Body of pancreas (tissue), 4 donors: Measurements from ENCODE around the gene CCDC34. TPM values are rescaled to one million over a fixed set of nuclear protein-coding genes. Genes with fewer than 3 reads are reported as not detected.
A peak's percentile ranks its signal among the peaks of the same experiment; 100 is the strongest.
"Not testable (repeated sequence)": the region's sequence is repeated elsewhere in the genome, so short reads cannot be mapped to it uniquely, and the experiment has no call there.

Experiments
- ATAC-seq: fragments of 150-250 bp; one replicate; pipeline ENCODE4 v1.9.1; 2016
- DNase-seq, 4 donors: peaks; one replicate each; pipeline ENCODE4 v3.0.0-alpha.2; 2019
- H3K27ac ChIP-seq, 4 donors: fragments of 200-600 bp; sonication (generic); 1 replicate in 3 of 4; 2 replicates in 1 of 4; pipeline versions ENCODE4 v1.5.1 to v1.6.1; 2016 to 2019; ENCODE audit warnings: mild to moderate bottlenecking in 1 of 4, mixed read lengths in 1 of 4, moderate library complexity in 1 of 4
- H3K27me3 ChIP-seq, 2 donors: fragments of 200-600 bp; sonication (generic); one replicate each; pipeline ENCODE4 v1.6.0; 2016; ENCODE audit warnings: mild to moderate bottlenecking in 1 of 2
- H3K36me3 ChIP-seq, 2 donors: fragments of 200-600 bp; sonication (generic); replicated peaks in 1 of 2; 2 replicates each; pipeline ENCODE4 v1.5.1; 2016; ENCODE audit warnings: low read depth in 2 of 2; ENCODE audit not compliant: insufficient read depth in 1 of 2
- H3K4me1 ChIP-seq: fragments of 200-600 bp; sonication (generic); one replicate; pipeline ENCODE4 v1.6.0; 2016
- H3K4me3 ChIP-seq, 2 donors: fragments of 200-600 bp; sonication (generic); 1 replicate in 1 of 2; 2 replicates in 1 of 2; pipeline ENCODE4 v1.5.1; 2016 to 2019
- H3K9me3 ChIP-seq, 3 donors: fragments of 200-600 bp; sonication (generic); 1 replicate in 2 of 3; 2 replicates in 1 of 3; pipeline ENCODE4 v1.5.1; 2016
- POLR2A ChIP-seq, 3 donors: fragments of 450-650 bp; IDR thresholded peaks; one replicate each; pipeline ENCODE4 v1.6.1; 2016; ENCODE audit warnings: antibody characterized with exemption in 3 of 3, mild to moderate bottlenecking in 2 of 3
- WGBS, 2 donors: methylation state at CpG; one replicate each; pipeline ENCODE4 v1.1.5; 2017; 5-methylcytosine and 5-hydroxymethylcytosine counted together
- intact Hi-C: fragments of 100-400 bp; cut with DNase I; formaldehyde crosslinking; loops from one replicate; pipeline ENCODE4 v1.15.1; 2023
- total RNA-seq, 2 donors: library from RNA; depleted of rRNA; stranded (reverse); fragments of >200 nt; gene quantifications; one replicate each; pipeline ENCODE4 v1.1.0, GENCODE V29; 2016
- TF ChIP-seq, protein P1 (sequence below), 7 experiments: fragments of 450-650 bp in 4 of 7; fragments of 200-600 bp in 3 of 7; sonication (generic) in 3 of 7; IDR thresholded peaks; one replicate each; pipeline ENCODE4 v1.5.1; 2016 to 2019; ENCODE audit warnings: antibody characterized with exemption in 7 of 7

The CCDC34 gene
- total RNA-seq, 2 donors from 2014 or later, result 3.6 to 5.9 TPM

GRCh38 chr11:27347359-27348339, 15.4 kb downstream of the CCDC34 start:
- Histone ChIP-seq H3K9me3 (no peaks in the 10 kb centered on the region), H3K4me3 (no peak overlapping the region), H3K36me3 (no peaks in the 10 kb centered on the region), H3K27ac (peak overlapping the region in 2 of 4 donors; percentile 41 to 52), H3K4me1 (peaks cover 32% of the 10 kb centered on the region), H3K27me3 (no peaks in the 10 kb centered on the region)
- intact Hi-C loops, result no loop called here
- no peak for DNase-seq
- 13 to 19% methylated on average over 5 of the region's 5 CpGs for WGBS, 2 donors
- no peak for TF ChIP-seq POLR2A (IDR thresholded peaks at IDR 0.05)
- TF ChIP-seq, protein P1, sequence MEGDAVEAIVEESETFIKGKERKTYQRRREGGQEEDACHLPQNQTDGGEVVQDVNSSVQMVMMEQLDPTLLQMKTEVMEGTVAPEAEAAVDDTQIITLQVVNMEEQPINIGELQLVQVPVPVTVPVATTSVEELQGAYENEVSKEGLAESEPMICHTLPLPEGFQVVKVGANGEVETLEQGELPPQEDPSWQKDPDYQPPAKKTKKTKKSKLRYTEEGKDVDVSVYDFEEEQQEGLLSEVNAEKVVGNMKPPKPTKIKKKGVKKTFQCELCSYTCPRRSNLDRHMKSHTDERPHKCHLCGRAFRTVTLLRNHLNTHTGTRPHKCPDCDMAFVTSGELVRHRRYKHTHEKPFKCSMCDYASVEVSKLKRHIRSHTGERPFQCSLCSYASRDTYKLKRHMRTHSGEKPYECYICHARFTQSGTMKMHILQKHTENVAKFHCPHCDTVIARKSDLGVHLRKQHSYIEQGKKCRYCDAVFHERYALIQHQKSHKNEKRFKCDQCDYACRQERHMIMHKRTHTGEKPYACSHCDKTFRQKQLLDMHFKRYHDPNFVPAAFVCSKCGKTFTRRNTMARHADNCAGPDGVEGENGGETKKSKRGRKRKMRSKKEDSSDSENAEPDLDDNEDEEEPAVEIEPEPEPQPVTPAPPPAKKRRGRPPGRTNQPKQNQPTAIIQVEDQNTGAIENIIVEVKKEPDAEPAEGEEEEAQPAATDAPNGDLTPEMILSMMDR (IDR thresholded peaks at IDR 0.05), result no peak
- ATAC-seq, result peak; percentile 45

- no peak overlapping the region for H3K4me3 ChIP-seq
- no peaks in the 10 kb centered on the region for H3K4me1 ChIP-seq
- no peaks in the 10 kb centered on the region for H3K27me3 ChIP-seq
- TF ChIP-seq POLR2A (IDR thresholded peaks at IDR 0.05), result no peak
- TF ChIP-seq, protein P1 (IDR thresholded peaks at IDR 0.05), result no peak
- no peak for DNase-seq
- ATAC-seq, result no peak
- peaks cover 0 to 1% of the 10 kb centered on the region in 2 donors for H3K36me3 ChIP-seq
- 83 to 86% methylated on average over 3 of the region's 3 CpGs for WGBS, 2 donors
- no peaks in the 10 kb centered on the region for H3K9me3 ChIP-seq
- intact Hi-C loops, result no loop called here
- no peak overlapping the region for H3K27ac ChIP-seq
Observed at GRCh38 chr11:27339941-27340340, 23.1 kb downstream of the CCDC34 start.

DNA sequence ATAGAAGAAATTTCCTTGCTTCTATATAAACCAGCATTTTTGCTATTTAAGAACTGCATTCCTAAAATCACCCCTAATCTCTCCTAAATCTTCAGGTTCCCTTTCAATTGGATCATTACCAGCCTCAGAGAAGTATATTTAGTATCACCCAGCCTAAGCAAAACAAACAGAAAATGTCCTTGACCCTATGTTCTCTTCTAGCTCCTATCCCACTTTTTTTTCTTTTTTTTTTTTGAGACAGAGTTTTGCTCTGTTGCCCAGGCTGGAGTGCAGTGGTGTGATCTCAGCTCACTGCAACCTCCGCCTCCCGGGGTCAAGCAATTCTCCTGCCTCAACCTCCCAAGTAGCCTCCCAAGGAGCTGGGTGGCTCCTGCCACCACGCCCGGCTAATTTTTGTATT, 28.3 kb downstream of the CCDC34 start:
- H3K36me3 ChIP-seq, DNase-seq, intact Hi-C loops, H3K4me3 ChIP-seq, H3K27ac ChIP-seq, H3K4me1 ChIP-seq, H3K9me3 ChIP-seq, H3K27me3 ChIP-seq, ATAC-seq: not testable (repeated sequence)
- 94 to 100% methylated on average over 4 of the region's 4 CpGs for WGBS, 2 donors

DNA sequence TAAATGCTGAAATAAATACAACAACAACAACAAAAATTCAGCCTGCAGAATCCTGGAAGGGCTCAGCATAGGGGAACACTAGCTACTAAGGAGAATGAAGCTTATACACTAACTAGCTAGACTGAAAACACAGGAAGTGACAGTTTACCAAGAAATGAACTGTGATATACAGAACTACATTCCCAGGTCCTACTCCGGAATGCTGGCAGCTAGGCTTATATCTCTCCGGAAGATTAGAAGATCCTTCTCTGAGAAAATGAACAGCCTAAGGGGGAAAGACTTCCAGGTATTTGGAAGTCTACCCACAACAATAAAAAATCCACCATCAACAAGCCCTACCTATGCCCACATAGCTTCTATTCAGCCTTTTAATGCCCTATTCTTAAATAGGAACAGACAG, 31.0 kb downstream of the CCDC34 start:
- no peak overlapping the region for H3K4me3 ChIP-seq
- peaks cover 5% of the 10 kb centered on the region for H3K4me1 ChIP-seq
- no peaks in the 10 kb centered on the region for H3K9me3 ChIP-seq
- WGBS, 2 donors, result 62 to 67% methylated on average over 2 of the region's 2 CpGs
- intact Hi-C loops, result no loop called here
- no peak for TF ChIP-seq POLR2A (IDR thresholded peaks at IDR 0.05)
- TF ChIP-seq, protein P1 (IDR thresholded peaks at IDR 0.05), result no peak
- no peaks in the 10 kb centered on the region for H3K36me3 ChIP-seq
- H3K27ac ChIP-seq, result no peak overlapping the region
- ATAC-seq (no peak), DNase-seq (no peak)
- no peaks in the 10 kb centered on the region for H3K27me3 ChIP-seq

- intact Hi-C loops, result no loop called here
- H3K4me1 ChIP-seq, result peaks cover 5% of the 10 kb centered on the region
- H3K36me3 ChIP-seq, result no peaks in the 10 kb centered on the region
- WGBS, 2 donors, result 84 to 100% methylated on average over 1 of the region's 1 CpG
- DNase-seq (no peak), ATAC-seq (no peak)
- H3K9me3 ChIP-seq, result no peaks in the 10 kb centered on the region
- H3K4me3 ChIP-seq, result no peak overlapping the region
- no peaks in the 10 kb centered on the region for H3K27me3 ChIP-seq
- H3K27ac ChIP-seq, result no peak overlapping the region
- TF ChIP-seq, protein P1 (IDR thresholded peaks at IDR 0.05), result no peak
- no peak for TF ChIP-seq POLR2A (IDR thresholded peaks at IDR 0.05)
Observed at GRCh38 chr11:27330633-27331270, 32.3 kb downstream of the CCDC34 start.
